Keratinocyte (primary cell): ENCODE results near the gene ETNK2. TPM values are rescaled to one million over a fixed set of nuclear protein-coding genes. Genes with fewer than 3 reads are reported as not detected.

Experiments
- DNase-seq: peaks from one replicate; pipeline ENCODE4 v3.0.0-alpha.2; 2011; ENCODE audit warnings: low read depth, missing footprints, low spot score
- FAIRE-seq: peaks from 2 replicates; lab custom pipeline; 2011; peaks lifted over from hg19 to GRCh38; lab: Jason Lieb, UNC
- H2AFZ ChIP-seq: 2 replicates; pipeline ENCODE4 v1.6.0; 2012; ENCODE audit warnings: low read length, control low read depth, inconsistent platforms; ENCODE audit not compliant: control insufficient read depth
- H3K27ac ChIP-seq: 2 replicates; pipeline ENCODE4 v1.5.1; 2011; ENCODE audit warnings: low read length; ENCODE audit not compliant: control insufficient read depth, insufficient read depth
- H3K27me3 ChIP-seq: 3 replicates; pipeline ENCODE4 v1.6.0; 2011; ENCODE audit warnings: low read length; ENCODE audit not compliant: control insufficient read depth, insufficient read depth; ENCODE audit errors: extremely low read depth
- H3K36me3 ChIP-seq, 2 experiments: 2 replicates in 1 of 2; 3 replicates in 1 of 2; pipeline ENCODE4 v1.5.1; 2011; ENCODE audit warnings: low read length in 2 of 2, mild to moderate bottlenecking in 1 of 2; ENCODE audit not compliant: control insufficient read depth in 2 of 2, insufficient read depth in 2 of 2; ENCODE audit errors: extremely low read depth in 1 of 2
- H3K4me1 ChIP-seq: 3 replicates; pipeline ENCODE4 v1.5.1; 2011; ENCODE audit warnings: low read length; ENCODE audit not compliant: control insufficient read depth, insufficient read depth; ENCODE audit errors: extremely low read depth
- H3K4me2 ChIP-seq: 3 replicates; pipeline ENCODE4 v1.6.0; 2011; ENCODE audit warnings: low read depth, low read length; ENCODE audit not compliant: control insufficient read depth, insufficient read depth; ENCODE audit errors: extremely low read depth
- H3K4me3 ChIP-seq, 3 experiments: fragments of 200-600 bp in 1 of 3; sonication (generic) in 1 of 3; 2 replicates in 2 of 3; 3 replicates in 1 of 3; pipeline ENCODE4 v1.5.1; 2011 to 2016; ENCODE audit warnings: low read length in 3 of 3, mild to moderate bottlenecking in 3 of 3, control low read depth in 2 of 3, inconsistent platforms in 1 of 3, low read depth in 1 of 3, mixed read lengths in 1 of 3, mixed run types in 1 of 3, moderate library complexity in 1 of 3; ENCODE audit not compliant: control insufficient read depth in 2 of 3, insufficient read depth in 2 of 3; ENCODE audit errors: extremely low read depth in 1 of 3
- H3K79me2 ChIP-seq: 2 replicates; pipeline ENCODE4 v1.6.0; 2012; ENCODE audit warnings: low read length; ENCODE audit not compliant: control insufficient read depth, insufficient read depth
- H3K9ac ChIP-seq: 3 replicates; pipeline ENCODE4 v1.6.0; 2011; ENCODE audit warnings: low read length; ENCODE audit not compliant: control insufficient read depth, insufficient read depth; ENCODE audit errors: extremely low read depth
- H3K9me1 ChIP-seq: 3 replicates; pipeline ENCODE4 v1.6.0; 2011; ENCODE audit warnings: low read length; ENCODE audit not compliant: control insufficient read depth, insufficient read depth; ENCODE audit errors: extremely low read depth
- H3K9me3 ChIP-seq: 2 replicates; pipeline ENCODE4 v1.5.1; 2012; ENCODE audit warnings: low read depth, low read length; ENCODE audit not compliant: control insufficient read depth
- H4K20me1 ChIP-seq: 3 replicates; pipeline ENCODE4 v1.6.0; 2011; ENCODE audit warnings: low read length; ENCODE audit not compliant: control insufficient read depth, insufficient read depth; ENCODE audit errors: extremely low read depth
- CTCF ChIP-seq, 3 experiments: IDR thresholded peaks in 1 of 3; conservative IDR thresholded peaks in 1 of 3; optimal IDR thresholded peaks in 1 of 3; 2 replicates in 2 of 3; 3 replicates in 1 of 3; pipeline versions ENCODE3 to v1.5.1; 2011; ENCODE audit warnings: low read length in 3 of 3, mild to moderate bottlenecking in 3 of 3, moderate library complexity in 2 of 3, control low read depth in 1 of 3, inconsistent platforms in 1 of 3; ENCODE audit not compliant: insufficient read depth in 2 of 3; ENCODE audit errors: extremely low read depth in 1 of 3
- EZH2 ChIP-seq: IDR thresholded peaks from one replicate; pipeline ENCODE4 v1.6.1; 2012; ENCODE audit warnings: inconsistent platforms, mild to moderate bottlenecking, low read length, moderate library complexity
- dilution Hi-C: fragments of 300-500 bp; cut with MboI; formaldehyde crosslinking; loops from one replicate; pipeline ENCODE4 v1.7.0; 2020; ENCODE audit warnings: low sequenced_read_pairs; ENCODE audit not compliant: extremely low pct_ligation_motif_present
- polyA plus RNA-seq, 5 experiments: library from polyadenylated mRNA; depleted of rRNA in 3 of 5; stranded (reverse) in 3 of 5; stranded (forward) in 1 of 5; unstranded in 1 of 5; fragments of >200 nt; gene quantifications; 1 replicate in 1 of 5; 2 replicates in 3 of 5; 3 replicates in 1 of 5; pipeline versions ENCODE4 v1.2.1 to v1.2.3, GENCODE V29; 2011 to 2012; ENCODE audit warnings: missing spikeins in 2 of 5, low read depth in 1 of 5, low replicate concordance in 1 of 5

The ETNK2 gene
- polyA plus RNA-seq, 1 donor (not counting 4 experiments of a cell fraction or from before 2014, with no cell fraction given): 18.4 TPM

GRCh38 chr1:204131978-204132377 is 19.9 kb downstream of the ETNK2 start:
- H2AFZ ChIP-seq: no peak overlapping the region
- dilution Hi-C loops: loop anchor here (25.0 kb wide), 1 partner anchor 270 kb away; the partner anchor contains the start of gene SNRPE
- DNase-seq: no peak
- no peak overlapping the region for H3K4me2 ChIP-seq
- H3K79me2 ChIP-seq: no peaks in the 10 kb centered on the region
- H4K20me1 ChIP-seq: no peaks in the 10 kb centered on the region
- no peaks in the 10 kb centered on the region for H3K9me1 ChIP-seq
- H3K9ac ChIP-seq: no peak overlapping the region
- peaks cover 0 to 1% of the 10 kb centered on the region in 2 experiments for H3K36me3 ChIP-seq
- no peaks in the 10 kb centered on the region for H3K27me3 ChIP-seq
- H3K9me3 ChIP-seq: no peaks in the 10 kb centered on the region
- no peak for FAIRE-seq
- no peak overlapping the region for H3K4me3 ChIP-seq
- peaks cover 32% of the 10 kb centered on the region for H3K4me1 ChIP-seq
- H3K27ac ChIP-seq: no peak overlapping the region
- TF ChIP-seq EZH2 (no peak), CTCF (optimal IDR thresholded peaks at IDR 0.05 in 1 of 3, IDR thresholded peaks at IDR 0.05 in 1 of 3, conservative IDR thresholded peaks at IDR 0.05 in 1 of 3; ENCODE audit: extremely low read depth in 1 of 3, insufficient read depth in 2 of 3, low read length in 3 of 3) (no peak)

GRCh38 chr1:204130981-204131892 is 20.6 kb downstream of the ETNK2 start:
- FAIRE-seq: peak; percentile 93
- H3K9me1 ChIP-seq: no peaks in the 10 kb centered on the region
- no peaks in the 10 kb centered on the region for H3K79me2 ChIP-seq
- H3K9me3 ChIP-seq: no peaks in the 10 kb centered on the region
- H3K4me1 ChIP-seq: peaks cover 32% of the 10 kb centered on the region
- no peak for DNase-seq
- H3K27me3 ChIP-seq: no peaks in the 10 kb centered on the region
- H3K9ac ChIP-seq: peak overlapping the region; percentile 28
- H3K4me3 ChIP-seq: no peak overlapping the region
- H3K36me3 ChIP-seq: no peaks in the 10 kb centered on the region
- no peak overlapping the region for H2AFZ ChIP-seq
- dilution Hi-C loops: loop anchor here (25.0 kb wide), 1 partner anchor 269 kb away; the partner anchor contains the start of gene SNRPE
- no peak for TF ChIP-seq EZH2
- TF ChIP-seq CTCF (optimal IDR thresholded peaks at IDR 0.05 in 1 of 3, IDR thresholded peaks at IDR 0.05 in 1 of 3, conservative IDR thresholded peaks at IDR 0.05 in 1 of 3; ENCODE audit: extremely low read depth in 1 of 3, insufficient read depth in 2 of 3, low read length in 3 of 3): no peak
- peak overlapping the region; percentile 52 for H3K4me2 ChIP-seq
- H4K20me1 ChIP-seq: no peaks in the 10 kb centered on the region
- peak overlapping the region; percentile 48 for H3K27ac ChIP-seq
